ENCODE data around the gene SPAM1. TPM values are rescaled to one million over a fixed set of nuclear protein-coding genes. Genes with fewer than 3 reads are reported as not detected.

Gene SPAM1
- polyA plus RNA-seq, 4 donors: not detected

Other genes starting within 250 kb of the SPAM1 start
- 10 to 100 TPM; 70.7 to 80.6 (median 78.2) TPM for gene WASL, start 176.2 kb upstream of the SPAM1 start, polyA plus RNA-seq (ENCODE audit: insufficient read length in 4 of 4)
- under 1 TPM in 3 of 4 donors, not detected in 1; 0.07 to 0.08 (median 0.08) TPM for gene HYAL4, start 80.1 kb upstream of the SPAM1 start, polyA plus RNA-seq (ENCODE audit: insufficient read length in 4 of 4)
- under 1 TPM; 0.08 to 0.14 (median 0.12) TPM for gene TMEM229A, start 107.8 kb downstream of the SPAM1 start, polyA plus RNA-seq (ENCODE audit: insufficient read length in 4 of 4)

Data from left renal cortex interstitium (tissue), 4 donors.